Stimulated activated CD4-positive, alpha-beta T cell treated with anti-CD3 and anti-CD28 coated beads, Interleukin-4, amount 100 ng/mL, for 24 hours (primary cell): ENCODE measurements around the gene IL9R.
"Not testable (repeated sequence)": the region's sequence is repeated elsewhere in the genome, so short reads cannot be mapped to it uniquely, and the experiment has no call there.

Experiments
- DNase-seq: peaks from one replicate; pipeline ENCODE4 v3.0.0-alpha.2; 2020

IL9R gene, protein sequence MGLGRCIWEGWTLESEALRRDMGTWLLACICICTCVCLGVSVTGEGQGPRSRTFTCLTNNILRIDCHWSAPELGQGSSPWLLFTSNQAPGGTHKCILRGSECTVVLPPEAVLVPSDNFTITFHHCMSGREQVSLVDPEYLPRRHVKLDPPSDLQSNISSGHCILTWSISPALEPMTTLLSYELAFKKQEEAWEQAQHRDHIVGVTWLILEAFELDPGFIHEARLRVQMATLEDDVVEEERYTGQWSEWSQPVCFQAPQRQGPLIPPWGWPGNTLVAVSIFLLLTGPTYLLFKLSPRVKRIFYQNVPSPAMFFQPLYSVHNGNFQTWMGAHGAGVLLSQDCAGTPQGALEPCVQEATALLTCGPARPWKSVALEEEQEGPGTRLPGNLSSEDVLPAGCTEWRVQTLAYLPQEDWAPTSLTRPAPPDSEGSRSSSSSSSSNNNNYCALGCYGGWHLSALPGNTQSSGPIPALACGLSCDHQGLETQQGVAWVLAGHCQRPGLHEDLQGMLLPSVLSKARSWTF

DNA sequence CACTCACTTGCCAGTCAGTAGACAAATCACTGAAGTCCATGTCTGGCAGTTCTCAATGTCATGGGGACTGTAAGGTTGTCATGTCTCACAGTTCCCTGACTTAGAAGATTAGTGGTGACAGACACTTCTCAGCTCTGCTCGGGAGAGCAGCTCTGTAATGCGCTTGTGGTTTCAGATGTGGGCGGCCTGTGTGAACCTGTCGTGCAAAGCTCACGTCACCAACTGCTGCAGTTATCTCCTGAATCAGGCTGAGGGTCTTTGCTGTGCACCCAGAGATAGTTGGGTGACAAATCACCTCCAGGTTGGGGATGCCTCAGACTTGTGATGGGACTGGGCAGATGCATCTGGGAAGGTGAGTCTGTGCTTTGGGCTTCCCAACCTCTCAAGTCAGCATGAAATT, at the start of gene IL9R:
Gene IL9R, plus strand, starts transcription at position 261 of the 400 bp plus-strand sequence. Its CDS starts 64 bp downstream, at position 325.
- peak; percentile 50 for DNase-seq

DNA sequence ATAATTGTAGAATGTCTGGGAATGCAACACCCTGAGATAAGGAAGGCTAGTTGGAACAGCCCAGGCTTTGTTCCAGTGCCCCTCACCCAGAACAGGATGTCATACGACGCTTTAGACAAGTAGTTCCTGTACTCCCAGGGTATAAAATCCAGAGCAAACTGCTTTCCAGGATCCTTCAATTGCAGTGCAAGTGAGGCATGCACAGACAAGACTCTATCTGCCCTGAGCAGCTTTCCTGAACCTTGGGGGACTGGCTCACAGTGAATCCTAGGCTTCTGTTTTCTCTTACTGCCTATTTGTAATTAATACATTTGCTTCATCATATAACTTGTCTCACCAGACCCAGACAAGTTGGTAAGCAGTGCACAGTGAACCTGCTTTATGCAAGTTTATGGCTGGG, 48.4 kb upstream of the IL9R start:
- DNase-seq: no peak

DNA sequence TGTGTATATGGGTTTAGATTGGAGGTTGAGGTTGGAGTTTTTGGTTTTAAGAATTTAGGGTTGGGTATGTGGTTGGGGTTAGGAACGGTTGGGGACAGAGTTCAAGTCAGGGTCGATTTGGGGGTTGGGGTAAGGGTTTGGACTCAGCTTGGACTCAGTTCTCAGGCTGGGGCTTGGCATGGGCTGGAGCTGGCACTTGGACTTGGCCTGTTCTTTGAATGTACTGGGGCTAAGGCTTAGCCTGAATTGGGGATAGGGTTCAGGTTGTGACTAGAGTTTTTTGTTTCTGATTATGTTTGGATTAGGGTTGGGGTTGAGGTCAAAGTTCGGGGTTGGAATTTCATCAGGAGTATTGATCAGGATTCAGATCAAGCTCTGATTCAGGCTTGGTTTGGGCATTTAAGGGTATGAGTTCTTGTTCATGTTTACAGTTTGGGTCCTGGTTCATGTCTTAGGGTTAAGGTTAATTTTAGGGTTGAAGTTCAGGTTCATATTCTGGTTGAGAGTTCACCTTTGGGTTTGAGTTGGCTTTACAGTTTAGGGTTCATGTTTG, 46.2 kb upstream of the IL9R start:
- no peak for DNase-seq

DNA sequence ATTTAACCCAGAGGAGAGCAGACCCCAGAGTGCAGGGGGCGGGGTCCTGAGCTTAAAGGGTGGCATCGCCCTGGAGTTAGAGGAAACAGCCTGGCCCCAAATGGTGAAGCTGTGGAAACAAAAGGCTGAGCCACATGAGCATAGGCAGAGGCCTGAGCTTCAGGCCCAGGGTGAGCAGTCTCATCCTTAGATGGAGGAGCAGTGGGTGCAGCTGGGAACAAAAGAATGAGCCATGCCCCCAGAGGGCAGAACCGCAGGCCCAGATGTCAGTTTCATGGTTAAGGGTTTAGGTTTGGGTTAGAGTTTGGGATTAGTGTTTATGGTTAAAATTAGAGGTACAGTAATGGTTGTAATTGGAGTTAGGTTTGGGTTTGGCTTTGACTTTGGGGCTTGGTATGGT, 44.4 kb upstream of the IL9R start:
- no peak for DNase-seq

DNA sequence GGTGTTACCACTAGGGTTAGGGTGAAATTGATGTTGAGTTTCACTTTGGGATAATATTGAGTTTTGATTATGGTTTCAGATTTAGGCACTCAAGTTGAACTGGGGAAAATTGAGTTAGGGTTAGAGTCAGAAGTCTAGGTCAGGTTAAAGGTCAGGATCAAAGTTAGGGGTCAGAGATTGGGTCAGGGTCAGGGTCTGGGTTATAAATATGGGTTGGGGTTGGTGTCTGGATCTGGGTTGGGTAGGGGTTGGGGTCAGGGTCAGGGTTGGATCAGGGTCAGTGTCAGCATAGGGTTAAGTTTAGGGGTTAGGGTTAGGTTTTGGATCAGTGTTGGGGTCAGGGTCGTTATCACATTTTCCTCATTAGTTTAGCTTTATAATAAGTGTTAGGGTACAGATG, 42.7 kb upstream of the IL9R start:
- DNase-seq: no peak

DNA sequence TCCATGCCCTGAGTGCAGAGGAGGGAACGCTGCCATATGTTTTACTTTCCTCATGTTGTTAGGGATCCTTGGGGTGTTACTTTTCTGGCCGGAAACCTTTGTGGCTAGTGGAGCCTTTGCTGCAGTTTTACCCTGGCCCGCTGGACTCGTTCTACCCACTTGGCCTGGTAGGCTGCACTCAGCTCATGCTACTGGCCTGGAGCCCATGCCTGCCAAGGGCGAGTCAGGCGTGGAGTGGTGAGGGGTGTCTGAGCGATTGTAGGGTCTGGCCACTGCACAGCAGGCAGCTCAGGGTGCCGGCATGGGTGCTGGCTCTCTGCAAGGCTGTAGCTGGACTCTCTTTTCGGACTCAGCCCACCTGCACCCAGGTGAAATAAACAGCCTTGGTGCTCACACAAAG, 41.4 kb upstream of the IL9R start:
- DNase-seq: no peak

DNA sequence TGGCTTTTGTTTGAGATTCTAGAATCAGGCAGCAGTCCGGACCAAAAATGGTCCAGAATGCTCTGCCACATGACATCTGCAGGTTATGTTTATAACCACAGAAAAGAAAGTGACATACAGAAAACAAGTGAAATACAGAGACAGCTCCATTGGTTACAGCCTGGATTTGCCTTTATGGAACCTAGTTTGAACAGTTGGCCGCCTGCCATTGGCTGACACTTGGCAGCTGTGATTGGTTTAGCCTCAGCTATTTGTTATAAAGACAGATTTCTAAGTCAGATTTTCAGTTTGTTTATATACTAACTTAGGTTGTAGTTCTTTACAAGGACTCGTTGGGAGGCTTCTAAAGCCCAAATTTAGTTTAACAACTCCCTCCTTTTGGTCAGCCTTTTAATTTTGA, 40.8 kb upstream of the IL9R start:
- no peak for DNase-seq

DNA sequence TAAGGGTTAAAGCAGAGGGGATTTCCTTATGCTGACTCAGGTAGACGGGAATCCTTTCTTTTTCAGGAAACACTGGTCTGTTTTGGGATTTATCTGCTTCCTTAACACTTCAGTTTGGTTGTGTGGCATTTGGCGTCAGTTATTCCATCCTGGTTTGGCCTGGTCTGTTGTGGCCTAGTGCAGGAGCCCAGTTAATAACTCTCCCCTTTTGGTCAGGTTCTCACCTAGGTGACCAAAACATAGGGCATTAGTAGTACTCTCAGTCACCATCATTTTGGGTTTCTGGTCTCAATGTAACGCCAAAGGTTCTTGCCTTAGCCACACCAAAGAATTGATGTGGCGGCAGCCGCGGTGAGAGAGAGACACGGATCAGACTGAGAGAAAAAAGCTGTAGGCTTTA, 39.7 kb upstream of the IL9R start:
- DNase-seq: no peak

DNA sequence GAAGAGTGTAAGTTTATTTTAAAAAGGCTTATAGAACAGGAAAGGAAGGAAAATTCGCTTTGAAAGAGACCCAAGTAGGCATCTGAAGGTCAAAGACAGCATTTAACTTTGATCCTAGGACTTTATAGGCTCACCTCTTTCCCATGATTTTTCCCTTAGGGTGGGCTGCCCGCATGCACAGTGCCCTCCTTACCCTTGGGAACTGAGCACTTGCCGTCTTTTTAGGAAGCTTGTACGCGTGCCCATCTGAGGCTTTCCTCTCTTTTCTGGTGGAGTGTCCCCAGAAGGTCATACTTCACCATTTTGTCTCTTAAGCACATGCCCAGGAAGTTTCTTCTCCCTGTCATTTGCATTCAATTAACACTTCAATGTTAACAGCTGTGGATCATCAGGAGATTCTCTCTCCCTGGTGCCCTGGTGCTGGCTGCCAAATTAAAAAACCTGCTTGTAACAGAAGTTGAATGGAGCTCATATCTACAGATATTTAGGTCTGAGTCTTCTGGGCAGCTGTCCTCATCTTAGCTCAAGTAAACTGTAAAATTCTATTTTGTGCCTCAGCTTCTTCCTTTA, 38.4 kb upstream of the IL9R start:
- no peak for DNase-seq

DNA sequence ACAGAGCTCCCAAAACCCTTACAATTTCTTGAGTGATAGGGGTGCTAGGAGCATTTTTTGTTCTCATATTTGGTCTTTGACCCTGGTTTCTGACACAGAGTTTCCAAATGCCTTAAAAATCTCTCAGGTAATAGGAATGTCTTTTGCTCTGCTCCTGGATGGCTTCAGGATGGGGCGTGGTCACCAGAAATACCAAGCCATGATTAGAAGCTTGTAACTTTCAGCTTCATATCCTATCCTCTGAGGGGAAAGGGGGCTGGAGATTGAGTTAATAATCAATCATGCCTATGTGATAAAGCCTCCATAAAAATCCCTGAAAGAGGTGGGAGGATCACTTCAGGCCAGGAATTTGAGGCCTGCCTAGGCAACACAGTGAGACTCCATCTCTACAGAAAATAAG, 34.6 kb upstream of the IL9R start:
- DNase-seq: no peak

DNA sequence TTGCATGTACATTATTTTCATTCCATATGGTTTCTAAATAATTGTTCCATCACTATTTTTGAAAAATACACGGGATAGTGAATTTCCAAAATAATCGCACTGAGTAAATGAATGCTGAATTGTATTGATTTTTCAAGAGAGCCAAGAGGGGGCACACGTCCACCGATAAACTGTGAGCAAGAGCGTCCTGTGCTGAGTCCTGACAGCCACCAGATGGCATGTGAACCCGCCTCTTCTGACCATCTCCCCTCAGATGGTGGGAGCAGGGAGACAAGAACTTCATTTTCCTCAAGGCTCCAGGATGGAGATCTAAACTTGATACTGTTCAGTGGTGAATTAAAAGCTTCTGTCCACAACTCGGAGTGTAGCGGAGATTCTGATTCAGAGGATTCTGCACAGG, 30.6 kb upstream of the IL9R start:
- DNase-seq: peak; percentile 13

DNA sequence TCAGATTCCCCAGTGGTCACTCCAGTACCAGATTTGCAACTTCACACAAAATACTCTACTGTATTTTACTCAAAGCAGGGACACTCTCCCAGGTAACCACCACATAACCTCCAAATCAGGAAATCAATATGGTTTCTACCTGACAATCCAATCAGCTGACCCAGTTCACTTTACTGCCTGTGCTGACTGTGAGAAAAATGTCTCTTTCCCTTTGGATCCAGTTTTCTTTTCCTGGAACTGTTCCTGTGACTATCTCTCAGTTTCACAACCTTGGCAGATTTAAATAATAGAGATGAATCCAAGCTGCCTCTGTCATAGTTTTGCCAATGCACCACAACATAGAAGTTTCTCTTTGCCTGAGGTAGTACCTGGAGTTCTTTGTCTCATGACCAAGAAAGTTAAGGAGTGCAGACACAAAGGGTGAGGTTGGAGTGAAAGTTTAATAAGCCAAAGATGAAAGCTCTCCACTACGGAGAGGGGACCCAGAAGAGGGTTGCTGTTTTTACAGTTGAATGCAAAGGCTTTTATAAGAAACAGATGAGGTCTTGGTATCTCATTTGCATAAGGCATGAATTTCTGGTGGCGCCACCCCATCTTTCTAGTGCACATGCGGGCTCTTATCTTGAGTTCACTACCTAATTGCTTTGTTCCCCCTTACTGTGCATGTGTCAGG, 29.7 kb upstream of the IL9R start:
- DNase-seq: no peak

DNA sequence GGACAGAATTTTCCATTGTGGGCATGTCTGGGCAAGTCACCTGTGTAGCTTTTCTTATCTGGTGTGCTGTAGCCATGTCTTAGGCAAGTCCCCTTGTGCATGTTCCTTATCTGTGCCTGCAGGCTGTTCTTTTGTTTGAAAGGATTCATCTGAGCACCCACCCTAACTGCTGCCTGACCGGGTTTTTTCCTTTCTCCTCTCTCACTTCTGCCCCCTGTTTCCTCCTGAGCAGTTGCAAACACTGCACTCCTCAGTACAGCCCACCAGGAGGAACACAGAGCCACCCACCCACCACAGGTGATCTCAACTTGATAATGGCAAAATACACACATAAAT, 29.2 kb upstream of the IL9R start:
- DNase-seq: no peak

DNA sequence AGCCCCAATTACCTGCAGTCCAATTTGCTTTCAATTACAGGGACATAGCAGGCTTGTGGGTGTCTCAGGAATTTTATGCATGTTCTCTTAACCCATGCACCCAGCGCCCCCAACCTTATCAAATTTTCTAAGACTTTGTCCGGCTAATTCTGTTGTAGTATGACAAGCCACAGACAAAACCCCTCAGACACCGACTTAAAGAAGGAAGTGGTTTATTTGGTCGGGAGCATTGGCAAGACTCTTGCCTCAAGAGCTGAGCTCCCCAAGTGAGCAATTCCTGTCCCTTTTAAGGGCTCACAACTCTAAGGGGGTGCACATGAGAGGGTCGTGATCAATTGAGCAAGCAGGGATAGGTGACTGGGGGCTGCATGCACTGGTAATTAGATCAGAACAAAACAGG, 28.7 kb upstream of the IL9R start:
- DNase-seq: no peak

DNA sequence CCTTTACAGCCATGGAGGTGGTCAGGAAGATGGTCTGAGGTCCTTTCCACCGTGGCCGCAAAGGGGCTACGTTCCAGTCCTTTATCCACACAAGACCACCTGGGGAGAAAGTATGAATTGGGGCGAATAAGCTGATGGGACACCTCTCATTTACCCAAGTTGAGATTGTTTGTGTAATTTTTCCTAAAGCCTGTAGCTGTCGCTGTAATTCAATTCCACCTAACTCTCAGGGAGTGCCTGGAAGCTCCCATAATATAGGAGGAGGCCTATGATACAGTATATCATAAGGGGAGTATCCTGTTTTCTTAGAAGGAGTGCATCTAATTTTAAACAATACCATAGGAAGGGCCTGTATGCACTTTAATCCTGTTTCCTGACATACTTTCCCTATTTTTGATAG, 25.8 kb upstream of the IL9R start:
- not testable (repeated sequence) for DNase-seq

DNA sequence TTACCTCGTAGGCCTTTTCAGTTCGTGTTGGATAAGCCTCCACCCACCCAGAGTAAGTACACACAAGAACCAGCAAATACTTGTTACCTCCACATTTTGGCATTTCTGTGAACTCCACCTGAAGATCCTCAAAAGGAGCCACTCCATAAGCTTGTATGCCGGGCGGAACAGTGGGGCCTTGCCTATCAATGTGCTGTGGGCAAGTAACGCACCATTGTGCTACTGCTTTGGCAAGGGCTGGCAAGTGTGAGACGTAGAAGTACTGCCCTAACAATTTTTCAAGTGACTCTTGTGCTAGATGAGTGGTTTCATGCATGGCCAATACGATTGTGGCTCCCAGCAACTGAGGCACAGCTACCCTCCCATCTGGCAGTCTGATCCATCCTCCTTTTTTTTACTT, 25.3 kb upstream of the IL9R start:
- DNase-seq: not testable (repeated sequence)

DNA sequence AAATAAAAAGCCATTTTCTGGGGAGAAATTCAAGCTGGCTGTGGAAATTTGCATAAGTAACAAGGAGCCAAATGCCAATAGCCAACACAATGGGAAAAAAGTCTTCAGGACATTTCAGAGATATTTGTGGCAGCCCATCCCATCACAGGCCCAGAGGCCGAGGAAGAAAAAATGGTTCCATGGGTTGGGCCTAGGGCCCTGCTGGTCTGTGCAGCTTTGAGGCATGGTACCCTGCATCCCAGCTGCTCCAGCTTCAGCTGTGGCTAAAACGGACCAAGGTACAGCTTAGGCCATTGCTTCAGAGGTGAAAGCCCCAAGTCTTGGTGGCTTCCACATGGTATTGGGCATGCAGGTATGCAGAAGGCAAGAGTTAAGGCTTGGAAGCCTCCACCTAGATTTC, 14.2 kb upstream of the IL9R start:
- DNase-seq: no peak

DNA sequence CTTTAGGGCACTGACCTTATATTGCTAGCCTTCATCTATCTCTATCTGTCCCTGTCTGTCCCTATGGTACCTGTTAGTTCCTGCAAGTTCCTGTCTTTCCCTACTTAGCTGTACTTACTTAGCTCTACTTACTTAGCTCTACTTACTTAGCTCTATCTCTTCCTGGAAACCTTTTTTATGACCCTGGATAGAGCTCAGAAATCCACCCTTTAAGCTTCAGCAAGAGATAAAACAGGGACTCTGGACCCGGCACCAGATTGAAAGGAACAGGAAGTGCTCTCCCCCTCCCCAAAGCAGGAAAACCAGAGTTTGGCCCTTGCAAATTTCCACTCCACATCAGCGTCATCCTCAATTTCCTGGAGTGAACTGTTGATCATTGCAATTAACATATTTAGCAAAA, 12.3 kb upstream of the IL9R start:
- no peak for DNase-seq

DNA sequence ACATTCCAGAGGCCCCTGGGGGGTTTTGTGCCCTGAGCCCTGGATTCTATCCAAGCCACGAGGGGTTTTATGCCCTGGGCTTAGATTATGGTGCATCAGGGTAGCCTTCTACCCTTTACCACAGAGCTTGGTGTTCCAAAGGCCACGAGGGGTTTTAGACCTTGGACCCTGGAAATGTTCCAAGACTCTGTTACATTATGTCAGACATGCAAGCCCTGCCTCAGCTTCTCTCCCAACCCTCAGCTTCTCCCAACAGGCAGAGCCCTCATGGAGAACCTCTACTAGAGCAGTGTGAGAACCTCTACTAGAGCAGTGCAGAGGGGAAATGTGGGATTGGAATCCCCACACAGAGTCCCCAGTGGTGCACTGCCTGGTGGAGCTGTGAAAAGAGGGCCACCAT, 10.5 kb upstream of the IL9R start:
- DNase-seq: not testable (repeated sequence)

DNA sequence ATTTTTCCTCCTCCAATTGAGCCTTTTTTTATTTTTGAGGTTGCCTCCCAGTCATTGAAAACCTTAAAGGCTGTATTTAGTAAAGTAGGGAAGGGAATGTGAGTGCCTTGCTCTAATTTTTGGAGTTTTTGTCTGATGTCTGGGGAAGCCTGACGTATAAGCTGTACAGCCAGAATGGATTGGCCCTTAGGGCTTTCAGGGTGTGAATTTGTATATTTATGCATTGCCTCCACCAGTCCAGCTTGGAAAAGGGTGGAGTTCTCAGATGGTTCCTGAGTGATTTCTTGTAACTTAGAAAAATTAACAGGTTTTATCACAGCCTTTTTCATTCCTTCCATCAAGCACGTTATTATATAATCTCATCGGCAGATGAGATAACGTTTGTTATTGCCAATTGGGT, 8.6 kb upstream of the IL9R start:
- no peak for DNase-seq

DNA sequence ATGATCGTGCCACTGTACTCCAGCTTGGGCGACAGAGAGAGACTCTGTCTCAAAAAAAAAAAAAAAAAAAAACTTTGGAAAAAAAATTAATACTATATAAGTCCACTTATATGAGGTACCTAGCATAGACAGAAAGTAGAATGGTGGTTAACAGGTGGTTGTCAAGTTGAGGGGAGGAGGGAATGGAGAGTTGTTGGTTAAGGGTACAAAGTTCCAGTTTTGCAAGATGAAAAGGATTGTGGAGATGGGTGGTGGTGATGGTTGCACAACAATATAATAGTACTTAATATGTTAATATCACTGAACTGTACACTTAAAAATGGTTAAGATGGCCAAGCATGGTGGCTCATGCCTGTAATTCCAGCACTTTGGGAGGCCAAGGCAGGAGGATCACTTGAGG, 4.1 kb upstream of the IL9R start:
- DNase-seq: no peak

DNA sequence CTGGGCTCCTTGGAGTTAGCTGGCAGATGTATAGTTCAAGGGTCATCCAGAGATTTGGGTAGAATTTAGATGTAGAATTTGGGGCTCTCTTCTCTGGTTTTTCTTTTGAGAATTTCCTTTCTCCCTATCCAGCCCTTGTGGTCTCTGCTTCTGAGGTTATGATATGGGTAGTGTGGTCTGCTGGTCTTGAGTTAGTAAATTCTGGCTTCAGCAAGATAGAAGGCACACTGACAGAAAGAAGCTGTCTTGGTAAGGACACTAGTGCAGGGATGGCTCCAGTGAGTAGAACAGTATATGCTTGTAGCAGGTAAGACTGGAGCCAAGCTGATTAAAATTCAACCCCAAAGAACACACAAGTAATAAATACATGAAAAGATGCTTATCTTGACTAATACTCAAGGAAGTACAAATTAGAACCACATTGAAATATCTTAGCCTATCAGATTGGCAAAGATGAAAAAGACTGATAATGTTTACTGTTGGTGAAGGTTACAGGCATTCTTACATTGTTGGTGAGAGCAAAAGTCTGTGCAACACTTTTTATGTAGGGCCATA, 2.1 kb upstream of the IL9R start:
- DNase-seq: no peak

DNA sequence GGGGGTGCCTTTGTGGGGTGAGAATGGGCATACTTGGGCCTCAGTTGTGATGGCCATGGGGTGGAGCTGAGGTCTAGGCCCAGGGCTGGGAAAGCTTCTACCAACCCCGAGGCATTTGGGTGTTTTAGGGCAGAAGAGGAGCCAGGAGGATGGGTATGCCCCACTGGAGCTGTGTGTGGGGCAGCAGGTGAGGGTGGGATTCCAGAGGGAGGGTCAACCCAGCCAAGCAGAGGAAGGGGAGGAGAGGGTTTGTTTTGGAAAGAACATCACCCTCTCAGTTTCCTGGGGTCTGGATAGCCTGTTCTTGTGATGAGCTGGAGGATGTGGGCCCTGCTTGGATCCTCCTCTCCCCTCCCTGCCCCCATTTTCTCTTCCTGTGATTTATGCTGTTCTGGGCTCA, 620 bp downstream of the IL9R start:
- DNase-seq: no peak
